GM10847 (cell line): ENCODE measurements around the gene LIN54.

Source experiments
- POLR2A ChIP-seq: IDR thresholded peaks from 2 replicates; pipeline ENCODE4 v1.6.1; 2011; ENCODE audit not compliant: insufficient read length; ENCODE audit errors: extremely low read depth

LIN54 gene

DNA sequence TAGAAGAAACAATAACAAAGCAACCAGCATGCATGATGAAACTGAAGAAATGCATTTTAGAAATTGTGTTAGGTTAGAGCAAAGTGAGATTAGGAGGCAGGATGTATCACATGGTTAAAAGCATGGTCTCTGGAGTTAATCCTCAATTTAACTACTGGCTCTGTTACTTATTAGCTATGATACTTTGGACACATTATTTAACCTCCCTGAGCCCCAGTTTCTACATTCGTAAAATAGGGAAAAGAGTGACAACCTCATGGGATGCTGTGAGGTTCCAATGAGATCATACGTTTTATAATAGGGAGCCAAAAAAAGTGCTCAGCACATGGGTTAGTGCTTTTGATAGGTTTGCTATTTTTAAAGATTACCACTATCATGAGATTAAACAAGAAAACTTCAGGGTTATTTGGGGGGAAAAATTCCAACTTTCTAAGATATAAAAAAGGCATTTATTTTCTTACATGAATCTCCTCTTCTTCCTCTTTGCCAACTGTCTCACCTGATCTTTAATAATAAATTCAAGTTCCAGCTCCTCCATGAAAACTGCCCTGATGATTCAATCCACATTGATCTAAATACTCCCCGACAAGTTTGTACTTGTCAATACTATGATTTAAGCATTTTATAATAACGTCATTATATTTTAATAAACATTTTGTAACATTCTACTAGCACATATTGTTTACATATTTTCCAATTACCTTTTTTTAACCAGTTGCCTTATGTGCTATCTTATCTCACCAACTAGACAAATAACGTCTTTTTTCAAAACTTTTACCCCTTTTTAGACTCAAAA is 124.3 kb downstream of the LIN54 start:
- TF ChIP-seq POLR2A: no peak

DNA sequence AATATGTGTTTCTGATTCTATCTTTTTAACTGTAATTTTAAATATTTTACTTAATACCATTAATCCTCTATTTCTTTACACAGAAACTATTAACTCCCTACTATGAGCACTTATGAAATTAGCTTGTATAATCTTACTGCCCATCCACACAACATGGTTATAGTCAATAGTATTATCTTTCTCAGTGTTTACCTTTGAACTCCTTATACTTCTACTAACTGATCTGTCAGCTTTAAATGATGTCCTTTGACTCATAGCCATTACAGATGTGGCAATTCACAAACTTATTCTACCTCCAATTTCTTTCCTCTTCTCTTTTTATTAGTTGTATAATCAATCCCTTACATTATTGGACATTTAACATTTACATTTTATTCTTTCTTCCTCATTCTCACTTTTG is 125.2 kb downstream of the LIN54 start:
- TF ChIP-seq POLR2A: no peak
